ENCODE measurements around the gene TMEM178B. TPM values are rescaled to one million over a fixed set of nuclear protein-coding genes. Genes with fewer than 3 reads are reported as not detected.

The TMEM178B gene
- total RNA-seq, 1 experiment from 2014 or later = 0.11 TPM

- CTCF ChIA-PET = no interaction called here
These were observed 288.1 kb downstream of the TMEM178B start for GRCh38 chr7:141361960-141362359.

GRCh38 chr7:141362580-141363435 lies 288.9 kb downstream of the TMEM178B start:
- Histone ChIP-seq H3K36me3 (ENCODE audit: control insufficient read depth, insufficient read depth, low read length) (no peaks in the 10 kb centered on the region), H3K4me3 (ENCODE audit: low read depth, low read length) (no peak overlapping the region), H3K9me3 (peaks cover 3% of the 10 kb centered on the region; the same call in 1 of the 2 replicates), H3K4me1 (peaks cover 32% of the 10 kb centered on the region), H3K27me3 (replicated peaks; ENCODE audit: control insufficient read depth, insufficient read depth, low read length) (no peaks in the 10 kb centered on the region)
- Mint-ChIP-seq H3K4me1 (ENCODE audit: low read depth, unreplicated experiment) (peaks cover 27% of the 10 kb centered on the region), H3K9me3 (ENCODE audit: unreplicated experiment) (no peaks in the 10 kb centered on the region), H3K27me3 (ENCODE audit: insufficient read depth, unreplicated experiment) (no peaks in the 10 kb centered on the region), H3K4me3 (ENCODE audit: unreplicated experiment) (no peak overlapping the region), H3K36me3 (ENCODE audit: insufficient read depth, unreplicated experiment) (no peaks in the 10 kb centered on the region), H3K27ac (ENCODE audit: unreplicated experiment) (no peak overlapping the region)
- no TSS peak for BruUV-seq (replicated peaks)
- ChIA-PET POLR2A (no interaction called here), CTCF (no interaction called here)
- DNase-seq = no peak
- intact Hi-C loops (cut with micrococcal nuclease; ENCODE audit: unreplicated experiment) = no loop called here
- TF ChIP-seq CTCF (IDR thresholded peaks at IDR 0.05; ENCODE audit: insufficient read depth in 1 of 2, low read depth in 1 of 2, low read length in 1 of 2, severe bottlenecking in 1 of 2, unreplicated experiment in 1 of 2) = no peak

More at GRCh38 chr7:141361960-141362359, 288.1 kb downstream of the TMEM178B start:
- no peaks in the 10 kb centered on the region for H3K36me3 ChIP-seq (ENCODE audit: control insufficient read depth, insufficient read depth, low read length)
- H3K27me3 ChIP-seq (replicated peaks; ENCODE audit: control insufficient read depth, insufficient read depth, low read length) = no peaks in the 10 kb centered on the region
- no TSS peak for BruUV-seq (replicated peaks)
- peaks cover 28% of the 10 kb centered on the region for H3K4me1 ChIP-seq
- intact Hi-C loops (cut with micrococcal nuclease; ENCODE audit: unreplicated experiment) = no loop called here
- no peak overlapping the region for H3K27ac Mint-ChIP-seq (ENCODE audit: unreplicated experiment)
- H3K4me1 Mint-ChIP-seq (ENCODE audit: low read depth, unreplicated experiment) = peaks cover 27% of the 10 kb centered on the region
- H3K36me3 Mint-ChIP-seq (ENCODE audit: insufficient read depth, unreplicated experiment) = no peaks in the 10 kb centered on the region
- POLR2A ChIA-PET = no interaction called here
- no peak overlapping the region for H3K4me3 ChIP-seq (ENCODE audit: low read depth, low read length)
- H3K9me3 Mint-ChIP-seq (ENCODE audit: unreplicated experiment) = no peaks in the 10 kb centered on the region
- no peak for DNase-seq
- peaks cover 3% of the 10 kb centered on the region for H3K27me3 Mint-ChIP-seq (ENCODE audit: insufficient read depth, unreplicated experiment)
- H3K9me3 ChIP-seq = peaks cover 3% of the 10 kb centered on the region; the same call in 1 of the 2 replicates
- TF ChIP-seq CTCF (IDR thresholded peaks at IDR 0.05; ENCODE audit: insufficient read depth in 1 of 2, low read depth in 1 of 2, low read length in 1 of 2, severe bottlenecking in 1 of 2, unreplicated experiment in 1 of 2) = no peak
- H3K4me3 Mint-ChIP-seq (ENCODE audit: unreplicated experiment) = no peak overlapping the region

GRCh38 chr7:141363748-141364147 lies 289.9 kb downstream of the TMEM178B start:
- no peak for DNase-seq
- ChIA-PET CTCF (no interaction called here), POLR2A (no interaction called here)
- no peak for TF ChIP-seq CTCF (IDR thresholded peaks at IDR 0.05; ENCODE audit: insufficient read depth in 1 of 2, low read depth in 1 of 2, low read length in 1 of 2, severe bottlenecking in 1 of 2, unreplicated experiment in 1 of 2)
- Mint-ChIP-seq H3K27ac (ENCODE audit: unreplicated experiment) (no peak overlapping the region), H3K27me3 (ENCODE audit: insufficient read depth, unreplicated experiment) (no peaks in the 10 kb centered on the region), H3K36me3 (ENCODE audit: insufficient read depth, unreplicated experiment) (no peaks in the 10 kb centered on the region), H3K4me3 (ENCODE audit: unreplicated experiment) (no peak overlapping the region), H3K9me3 (ENCODE audit: unreplicated experiment) (no peaks in the 10 kb centered on the region), H3K4me1 (ENCODE audit: low read depth, unreplicated experiment) (peaks cover 27% of the 10 kb centered on the region)
- no TSS peak for BruUV-seq (replicated peaks)
- Histone ChIP-seq H3K4me1 (peaks cover 32% of the 10 kb centered on the region), H3K4me3 (ENCODE audit: low read depth, low read length) (no peak overlapping the region), H3K9me3 (peaks cover 3% of the 10 kb centered on the region; the same call in 1 of the 2 replicates), H3K36me3 (ENCODE audit: control insufficient read depth, insufficient read depth, low read length) (no peaks in the 10 kb centered on the region), H3K27me3 (replicated peaks; ENCODE audit: control insufficient read depth, insufficient read depth, low read length) (no peaks in the 10 kb centered on the region)
- intact Hi-C loops (cut with micrococcal nuclease; ENCODE audit: unreplicated experiment) = no loop called here

Data from Caco-2 (cell line).